RWPE2 (cell line): ENCODE measurements around the gene PAX8.
"Not testable (repeated sequence)": the region's sequence is repeated elsewhere in the genome, so short reads cannot be mapped to it uniquely, and the experiment has no call there.

Experiments
- ATAC-seq: fragments of 200-7000 bp; cut with Tn5 transposase; 3 replicates; pipeline ENCODE4 v1.9.1; 2021; ENCODE audit warnings: low read depth
- DNase-seq: peaks from one replicate; pipeline ENCODE4 v3.0.0-alpha.2; 2020; ENCODE audit warnings: low spot score
- H3K27ac ChIP-seq: fragments of 450-650 bp; 2 replicates; pipeline ENCODE4 v1.5.1; 2017; ENCODE audit warnings: mild to moderate bottlenecking; ENCODE audit not compliant: poor library complexity, severe bottlenecking
- H3K27me3 ChIP-seq: fragments of 250-450 bp; sonication (Bioruptor Pico); 2 replicates; pipeline ENCODE4 v1.5.1; 2021; ENCODE audit warnings: mild to moderate bottlenecking, moderate library complexity; ENCODE audit not compliant: insufficient read depth, poor library complexity, severe bottlenecking
- H3K36me3 ChIP-seq: fragments of 250-450 bp; sonication (Bioruptor Pico); 2 replicates; pipeline ENCODE4 v1.5.1; 2020; ENCODE audit warnings: low read depth, mild to moderate bottlenecking, moderate library complexity
- H3K4me1 ChIP-seq: fragments of 250-450 bp; sonication (Bioruptor Pico); 2 replicates; pipeline ENCODE4 v1.5.1; 2021; ENCODE audit warnings: mild to moderate bottlenecking, moderate library complexity; ENCODE audit not compliant: insufficient read depth, poor library complexity, severe bottlenecking
- H3K4me3 ChIP-seq: fragments of 250-450 bp; sonication (Bioruptor Pico); 2 replicates; pipeline ENCODE4 v1.5.1; 2021; ENCODE audit warnings: mild to moderate bottlenecking, moderate library complexity; ENCODE audit not compliant: severe bottlenecking
- H3K9me3 ChIP-seq: fragments of 250-450 bp; sonication (Bioruptor Pico); 2 replicates; pipeline ENCODE4 v1.5.1; 2021; ENCODE audit warnings: mild to moderate bottlenecking, moderate library complexity; ENCODE audit not compliant: severe bottlenecking
- CTCF ChIP-seq: fragments of 450-650 bp; IDR thresholded peaks from one replicate; pipeline ENCODE4 v1.5.1; 2017; ENCODE audit warnings: mild to moderate bottlenecking, moderate library complexity; ENCODE audit not compliant: poor library complexity, severe bottlenecking

Gene PAX8

GRCh38 chr2:113278742-113279139 lies at the start of gene PAX8:
Gene PAX8, minus strand, starts transcription at chr2:113278921. Its CDS starts 527 bp downstream, at chr2:113278394.
- no peak for ATAC-seq
- no peak for DNase-seq
- H3K27ac ChIP-seq: no peak within 1 kb of the TSS
- H3K4me1 ChIP-seq: peaks cover 18% of the 10 kb centered on the region
- no peaks in the 10 kb centered on the region for H3K9me3 ChIP-seq
- no peaks in the 10 kb centered on the region for H3K36me3 ChIP-seq
- H3K27me3 ChIP-seq: no peaks in the 10 kb centered on the region
- H3K4me3 ChIP-seq: no peak within 1 kb of the TSS
- TF ChIP-seq CTCF: no peak

- no peaks in the 10 kb centered on the region for H3K9me3 ChIP-seq
- no peaks in the 10 kb centered on the region for H3K27me3 ChIP-seq
- peaks cover 38% of the 10 kb centered on the region for H3K4me1 ChIP-seq
- ATAC-seq (no peak), DNase-seq (no peak)
- H3K36me3 ChIP-seq: no peaks in the 10 kb centered on the region
- peak overlapping the region; percentile 100 for H3K27ac ChIP-seq
- no peak overlapping the region for H3K4me3 ChIP-seq
- TF ChIP-seq CTCF: no peak
Observed at GRCh38 chr2:113328043-113328442, 49.3 kb upstream of the PAX8 start.

- DNase-seq, H3K27me3 ChIP-seq, H3K36me3 ChIP-seq, H3K9me3 ChIP-seq: not testable (repeated sequence)
- peak overlapping the region; percentile 33 for H3K4me3 ChIP-seq
- peaks cover 27% of the 10 kb centered on the region for H3K4me1 ChIP-seq
- peak overlapping the region; percentile 100 for H3K27ac ChIP-seq
- ATAC-seq: peak; percentile 9; the same call in 1 of the 3 replicates
Observed at GRCh38 chr2:113325161-113325731, 46.5 kb upstream of the PAX8 start.

GRCh38 chr2:113324684-113325160 lies 46.0 kb upstream of the PAX8 start:
- Histone ChIP-seq H3K27ac (peak overlapping the region; percentile 100), H3K4me1 (peaks cover 23% of the 10 kb centered on the region), H3K4me3 (peak overlapping the region; percentile 33), H3K36me3 (no peaks in the 10 kb centered on the region), H3K27me3 (no peaks in the 10 kb centered on the region), H3K9me3 (no peaks in the 10 kb centered on the region)
- DNase-seq (no peak), ATAC-seq (peak; percentile 47)
- TF ChIP-seq CTCF: no peak

- not testable (repeated sequence) for ATAC-seq, H3K27me3 ChIP-seq, H3K9me3 ChIP-seq, H3K4me1 ChIP-seq, H3K36me3 ChIP-seq, H3K4me3 ChIP-seq, DNase-seq
- H3K27ac ChIP-seq: peak overlapping the region; percentile 100
Observed at GRCh38 chr2:113323129-113323528, 44.4 kb upstream of the PAX8 start.

GRCh38 chr2:113320106-113320505 lies 41.4 kb upstream of the PAX8 start:
- not testable (repeated sequence) for DNase-seq, H3K36me3 ChIP-seq, H3K27me3 ChIP-seq, H3K4me1 ChIP-seq, H3K9me3 ChIP-seq, ATAC-seq, H3K27ac ChIP-seq, H3K4me3 ChIP-seq

GRCh38 chr2:113318941-113319340 lies 40.2 kb upstream of the PAX8 start:
- not testable (repeated sequence) for H3K9me3 ChIP-seq, H3K4me3 ChIP-seq, H3K4me1 ChIP-seq, DNase-seq, H3K27ac ChIP-seq, ATAC-seq, H3K36me3 ChIP-seq, H3K27me3 ChIP-seq
